ENCODE data around the gene ZNF417.

- TF ChIP-seq CTCF (CRISPR knock-in tag; IDR thresholded peaks at IDR 0.05) (no peak), POLR2AphosphoS5 (IDR thresholded peaks at IDR 0.05; ENCODE audit: low read depth, low read length) (no peak), CREB1 (IDR thresholded peaks at IDR 0.05) (no peak), CREB1 (CRISPR knock-in tag; IDR thresholded peaks at IDR 0.05) (no peak), POLR2AphosphoS2 (IDR thresholded peaks at IDR 0.05; ENCODE audit: low read depth, low read length) (no peak), ZNF343 (CRISPR knock-in tag; IDR thresholded peaks at IDR 0.05) (no peak), SMC3 (IDR thresholded peaks at IDR 0.05; ENCODE audit: low read length) (no peak)
- TF ChIP-seq, protein P1, sequence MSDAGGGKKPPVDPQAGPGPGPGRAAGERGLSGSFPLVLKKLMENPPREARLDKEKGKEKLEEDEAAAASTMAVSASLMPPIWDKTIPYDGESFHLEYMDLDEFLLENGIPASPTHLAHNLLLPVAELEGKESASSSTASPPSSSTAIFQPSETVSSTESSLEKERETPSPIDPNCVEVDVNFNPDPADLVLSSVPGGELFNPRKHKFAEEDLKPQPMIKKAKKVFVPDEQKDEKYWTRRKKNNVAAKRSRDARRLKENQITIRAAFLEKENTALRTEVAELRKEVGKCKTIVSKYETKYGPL (CRISPR knock-in tag; IDR thresholded peaks at IDR 0.05) = no peak
Observed at GRCh38 chr19:57949296-57949695, 32.9 kb upstream of the ZNF417 start.

Data from HepG2 (cell line).